CD4-positive, CD25-positive, alpha-beta regulatory T cell (primary cell): Measurements from ENCODE around the gene USP9X. TPM values are rescaled to one million over a fixed set of nuclear protein-coding genes. Genes with fewer than 3 reads are reported as not detected.
A peak's percentile ranks its signal among the peaks of the same experiment; 100 is the strongest.

Source experiments
- ATAC-seq, 2 donors: fragments of 150-1000 bp; cut with Tn5 transposase; one replicate each; pipeline ENCODE4 v1.10.0; 2021; ENCODE audit warnings: low read depth in 2 of 2, moderate number of reproducible peaks in 2 of 2, moderate library complexity in 1 of 2
- DNase-seq, 3 donors: peaks; one replicate each; pipeline versions ENCODE4 v3.0.0 to v3.0.0-alpha.2; 2012 to 2022; ENCODE audit warnings: mixed read lengths in 1 of 3
- H3K27ac ChIP-seq: one replicate; pipeline ENCODE4 v1.7.0; 2013; ENCODE audit warnings: mild to moderate bottlenecking, low read length; ENCODE audit not compliant: insufficient read depth, poor library complexity, severe bottlenecking
- H3K27me3 ChIP-seq: one replicate; pipeline ENCODE4 v1.7.0; 2013; ENCODE audit warnings: low read length; ENCODE audit not compliant: control insufficient read depth, insufficient read depth
- H3K36me3 ChIP-seq: one replicate; pipeline ENCODE4 v1.7.0; 2013; ENCODE audit warnings: mild to moderate bottlenecking, low read length, moderate library complexity; ENCODE audit not compliant: control insufficient read depth, insufficient read depth
- H3K4me1 ChIP-seq: 2 replicates; pipeline ENCODE4 v1.7.0; 2013; ENCODE audit warnings: mild to moderate bottlenecking, low read length; ENCODE audit not compliant: insufficient read depth, control insufficient read depth, poor library complexity, severe bottlenecking
- H3K4me3 ChIP-seq: one replicate; pipeline ENCODE4 v1.7.0; 2013; ENCODE audit warnings: low read depth, mild to moderate bottlenecking, low read length, moderate library complexity
- H3K9me3 ChIP-seq, 2 experiments: 1 replicate in 1 of 2; 2 replicates in 1 of 2; pipeline ENCODE4 v1.7.0; 2013; ENCODE audit warnings: low read length in 2 of 2, mild to moderate bottlenecking in 1 of 2, moderate library complexity in 1 of 2; ENCODE audit not compliant: control insufficient read depth in 2 of 2
- H3K27ac Mint-ChIP-seq, 3 donors: one replicate each; pipeline ENCODE4 v1.8.0; 2020 to 2022; ENCODE audit warnings: mild to moderate bottlenecking in 3 of 3, mixed read lengths in 3 of 3, moderate library complexity in 2 of 3
- H3K27me3 Mint-ChIP-seq: one replicate; pipeline ENCODE4 v1.8.0; 2022; ENCODE audit warnings: mild to moderate bottlenecking, mixed read lengths
- H3K36me3 Mint-ChIP-seq: one replicate; pipeline ENCODE4 v1.8.0; 2020; ENCODE audit warnings: mixed read lengths
- H3K4me1 Mint-ChIP-seq, 4 donors: one replicate each; pipeline ENCODE4 v1.8.0; 2020 to 2022; ENCODE audit warnings: mixed read lengths in 4 of 4, mild to moderate bottlenecking in 1 of 4
- H3K4me3 Mint-ChIP-seq, 4 donors: one replicate each; pipeline ENCODE4 v1.8.0; 2020 to 2022; ENCODE audit warnings: mild to moderate bottlenecking in 4 of 4, mixed read lengths in 4 of 4, moderate library complexity in 3 of 4
- H3K9me3 Mint-ChIP-seq, 7 donors: one replicate each; pipeline ENCODE4 v1.8.0; 2020 to 2022; ENCODE audit warnings: mixed read lengths in 7 of 7, mild to moderate bottlenecking in 3 of 7, moderate library complexity in 2 of 7
- polyA plus RNA-seq, 4 donors: library from polyadenylated mRNA; unstranded; fragments of 300-500 nt; fragmentation: Illumina TruSeq; gene quantifications; one replicate each; pipeline ENCODE4 v1.2.3, GENCODE V29; 2021
- total RNA-seq: library from RNA; stranded (reverse); gene quantifications from one replicate; pipeline ENCODE4 v1.2.3, GENCODE V29; 2022

The USP9X gene
- total and polyA plus RNA-seq, 5 donors from 2014 or later, result 19.5 to 101 (median 23.0) TPM

DNA sequence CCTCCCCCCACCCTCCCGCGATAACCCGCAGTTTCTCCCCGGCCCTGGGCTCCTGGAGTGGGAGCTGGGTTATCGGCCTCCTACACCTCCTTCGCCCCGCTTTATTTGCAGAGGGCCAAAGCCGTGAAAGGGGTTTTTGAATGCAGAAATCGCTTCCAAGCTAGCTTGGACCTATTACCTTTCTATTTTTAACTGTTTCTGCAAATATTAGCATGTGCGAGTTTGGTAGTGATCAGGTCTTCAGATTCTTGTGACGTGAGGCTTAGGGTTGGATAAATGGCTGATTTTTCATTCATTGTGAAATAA lies 1.3 kb downstream of the USP9X start:
- DNase-seq (no peak), ATAC-seq (no peak)
- no peaks in the 10 kb centered on the region for H3K9me3 ChIP-seq
- peak overlapping the region; percentile 97 for H3K4me3 ChIP-seq
- H3K27ac ChIP-seq, result peak overlapping the region; percentile 98
- H3K4me1 ChIP-seq, result peaks cover 37% of the 10 kb centered on the region
- no peaks in the 10 kb centered on the region for H3K36me3 ChIP-seq
- peak overlapping the region; percentile 75 to 99 (median 96) for H3K27ac Mint-ChIP-seq
- H3K4me3 Mint-ChIP-seq, result peak overlapping the region; percentile 92 to 98 (median 96)
- peaks cover 11% of the 10 kb centered on the region for H3K27me3 Mint-ChIP-seq
- H3K9me3 Mint-ChIP-seq, result peaks cover 0 to 1% (median 0%) of the 10 kb centered on the region in 7 donors
- peaks cover 18 to 59% (median 30%) of the 10 kb centered on the region in 4 donors for H3K4me1 Mint-ChIP-seq
- no peaks in the 10 kb centered on the region for H3K27me3 ChIP-seq
- peaks cover 14% of the 10 kb centered on the region for H3K36me3 Mint-ChIP-seq

DNA sequence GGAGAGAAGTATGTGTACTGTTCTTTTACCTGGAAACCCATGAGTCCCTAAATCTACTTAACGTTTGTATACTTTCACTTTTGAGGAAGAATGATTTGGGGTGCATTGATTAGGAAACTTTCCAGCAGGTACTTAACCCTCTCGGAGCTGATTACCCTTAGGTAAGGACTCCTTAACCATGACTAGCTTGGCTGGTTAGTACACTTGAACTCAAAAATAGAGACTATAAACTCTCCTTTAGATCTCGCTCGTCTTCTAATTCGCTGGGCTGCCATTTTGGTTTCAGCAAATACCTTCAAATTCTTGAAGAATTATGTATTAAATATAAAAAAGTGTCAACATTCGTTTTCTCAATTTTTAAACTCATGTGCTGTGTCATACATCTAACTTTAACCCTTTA lies 2.0 kb downstream of the USP9X start:
- H3K27me3 Mint-ChIP-seq, result peaks cover 11% of the 10 kb centered on the region
- Histone ChIP-seq H3K9me3 (no peaks in the 10 kb centered on the region), H3K36me3 (no peaks in the 10 kb centered on the region), H3K4me1 (peaks cover 43% of the 10 kb centered on the region), H3K27ac (peak overlapping the region; percentile 98), H3K4me3 (peak overlapping the region; percentile 97), H3K27me3 (no peaks in the 10 kb centered on the region)
- H3K36me3 Mint-ChIP-seq, result peaks cover 14% of the 10 kb centered on the region
- DNase-seq (peak in 1 of 3 donors; percentile 31), ATAC-seq (no peak)
- H3K9me3 Mint-ChIP-seq, result peaks cover 0 to 1% (median 0%) of the 10 kb centered on the region in 7 donors
- H3K4me1 Mint-ChIP-seq, result peaks cover 19 to 65% (median 35%) of the 10 kb centered on the region in 4 donors
- H3K27ac Mint-ChIP-seq, result peak overlapping the region; percentile 75 to 99 (median 96)
- peak overlapping the region; percentile 92 to 98 (median 96) for H3K4me3 Mint-ChIP-seq

DNA sequence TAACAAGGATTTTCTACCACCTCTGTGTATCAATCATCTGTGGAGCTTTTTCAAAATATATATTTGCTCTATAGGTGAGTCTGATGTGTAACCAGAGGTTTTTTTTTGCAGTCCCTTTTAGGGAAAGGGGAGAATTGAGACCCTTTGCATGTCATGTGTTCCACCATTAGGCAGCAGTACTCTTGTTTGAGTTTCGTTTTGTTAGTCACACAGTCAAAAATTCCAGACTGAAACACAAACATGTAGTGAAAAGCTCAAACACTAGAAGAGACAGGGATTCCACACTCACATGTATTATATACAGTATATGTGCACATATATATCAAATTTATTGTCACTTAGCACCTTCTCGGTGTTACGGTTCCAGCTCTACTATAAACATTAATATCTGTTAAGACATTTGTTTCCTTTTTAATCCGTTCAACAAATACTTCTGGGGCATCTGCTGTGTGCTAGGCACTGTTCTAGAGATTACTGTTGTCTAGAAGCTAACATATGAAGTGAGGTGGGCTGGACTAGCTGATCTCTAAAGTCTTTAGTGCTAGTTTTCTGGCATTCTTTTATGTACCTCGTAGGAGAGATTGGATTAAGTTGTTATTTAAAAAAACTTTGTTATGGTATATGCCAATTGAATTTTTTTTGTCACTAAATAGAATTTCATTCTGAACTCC lies 5.5 kb downstream of the USP9X start:
- ATAC-seq, result no peak
- Mint-ChIP-seq H3K4me3 (peak overlapping the region; percentile 39 to 65 (median 46)), H3K9me3 (no peaks in the 10 kb centered on the region)

DNA sequence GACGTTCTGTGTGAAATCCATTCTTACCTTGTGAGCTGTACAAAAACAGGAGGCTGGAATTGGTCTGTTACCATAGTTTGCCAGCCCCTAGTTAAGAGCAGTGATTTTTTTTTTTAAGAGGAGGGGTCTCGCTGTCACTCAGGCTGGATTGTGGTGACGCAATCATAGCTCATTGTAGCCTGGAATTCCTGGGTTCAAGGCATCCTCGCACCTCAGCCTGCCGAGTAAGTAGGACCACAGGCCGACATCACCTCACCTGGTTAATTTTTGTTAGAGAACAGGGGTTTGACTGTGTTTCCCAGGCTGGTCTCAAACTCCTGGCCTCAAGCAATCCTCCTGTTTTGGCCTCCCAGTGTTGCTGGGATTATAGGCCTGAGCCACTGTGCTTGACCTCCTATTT lies 7.5 kb downstream of the USP9X start:
- no peaks in the 10 kb centered on the region for H3K36me3 ChIP-seq
- H3K4me1 ChIP-seq, result peaks cover 82% of the 10 kb centered on the region
- H3K27me3 ChIP-seq, result no peaks in the 10 kb centered on the region
- no peak for ATAC-seq
- no peaks in the 10 kb centered on the region for H3K9me3 ChIP-seq
- H3K27ac ChIP-seq, result no peak overlapping the region
- H3K36me3 Mint-ChIP-seq, result peaks cover 18% of the 10 kb centered on the region
- DNase-seq, result no peak
- H3K4me1 Mint-ChIP-seq, result peaks cover 38 to 98% (median 60%) of the 10 kb centered on the region in 4 donors
- no peaks in the 10 kb centered on the region for H3K27me3 Mint-ChIP-seq
- no peaks in the 10 kb centered on the region for H3K9me3 Mint-ChIP-seq
- H3K27ac Mint-ChIP-seq, result no peak overlapping the region
- peak overlapping the region; percentile 44 for H3K4me3 ChIP-seq
- H3K4me3 Mint-ChIP-seq, result peak overlapping the region in 2 of 4 donors; percentile 22 to 25

More for the DNA sequence above, 5.5 kb downstream of the USP9X start:
- Histone ChIP-seq H3K4me1 (peaks cover 66% of the 10 kb centered on the region), H3K27ac (no peak overlapping the region), H3K9me3 (no peaks in the 10 kb centered on the region), H3K4me3 (peak overlapping the region; percentile 62), H3K36me3 (no peaks in the 10 kb centered on the region), H3K27me3 (no peaks in the 10 kb centered on the region)
- peaks cover 26 to 87% (median 50%) of the 10 kb centered on the region in 4 donors for H3K4me1 Mint-ChIP-seq
- no peak overlapping the region for H3K27ac Mint-ChIP-seq
- no peak for DNase-seq
- H3K27me3 Mint-ChIP-seq, result no peaks in the 10 kb centered on the region
- H3K36me3 Mint-ChIP-seq, result peaks cover 21% of the 10 kb centered on the region

DNA sequence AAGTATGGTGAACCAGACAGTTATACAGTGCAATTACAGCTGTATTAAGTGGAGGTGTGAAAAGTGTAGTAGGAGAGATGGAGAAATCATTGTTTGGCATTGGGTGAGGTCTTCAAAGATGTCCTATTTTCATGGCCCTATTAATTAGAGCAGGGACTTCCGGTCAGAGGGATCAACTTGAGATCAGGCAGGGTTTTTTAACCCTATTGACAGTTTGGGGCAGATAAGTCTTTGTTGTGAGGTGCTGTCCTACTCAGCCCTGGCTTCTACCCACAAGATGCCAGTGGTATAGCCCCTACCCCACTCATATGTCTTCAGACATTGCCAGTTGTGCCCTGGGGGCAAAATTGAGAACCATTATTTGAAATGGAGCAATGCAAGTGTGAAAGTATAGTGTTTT lies 9.9 kb downstream of the USP9X start:
- ATAC-seq (no peak), DNase-seq (no peak)
- Histone ChIP-seq H3K36me3 (no peaks in the 10 kb centered on the region), H3K27me3 (no peaks in the 10 kb centered on the region), H3K4me1 (peaks cover 65% of the 10 kb centered on the region), H3K27ac (no peak overlapping the region), H3K9me3 (no peaks in the 10 kb centered on the region), H3K4me3 (peak overlapping the region; percentile 57)
- Mint-ChIP-seq H3K36me3 (peaks cover 15% of the 10 kb centered on the region), H3K27ac (peak overlapping the region in 2 of 3 donors; percentile 5 to 94), H3K4me3 (peak overlapping the region; percentile 1 to 72 (median 36)), H3K9me3 (no peaks in the 10 kb centered on the region), H3K27me3 (no peaks in the 10 kb centered on the region), H3K4me1 (peaks cover 36 to 97% (median 54%) of the 10 kb centered on the region in 4 donors)

DNA sequence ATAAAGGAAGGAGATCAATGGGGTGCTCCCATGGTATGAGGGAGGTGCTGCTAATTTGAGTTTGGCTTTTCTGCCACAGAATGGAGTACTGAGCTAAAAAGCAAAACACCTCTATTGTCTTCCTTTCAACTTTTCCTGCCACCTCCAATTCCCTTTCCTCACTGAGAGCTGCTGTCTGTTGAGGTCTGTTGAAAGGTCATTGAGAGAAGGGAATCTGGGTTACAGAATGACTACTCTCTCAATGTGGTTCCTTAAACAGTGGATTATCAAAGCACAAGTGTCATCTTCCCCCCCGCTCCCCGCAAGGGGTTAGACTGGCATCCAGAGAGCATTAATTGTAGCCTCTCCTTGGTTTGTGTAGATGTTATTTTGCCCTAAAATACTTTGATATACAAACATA lies 10.7 kb downstream of the USP9X start:
- Histone ChIP-seq H3K27ac (no peak overlapping the region), H3K4me3 (peak overlapping the region; percentile 57), H3K27me3 (no peaks in the 10 kb centered on the region), H3K9me3 (no peaks in the 10 kb centered on the region), H3K4me1 (peaks cover 58% of the 10 kb centered on the region), H3K36me3 (no peaks in the 10 kb centered on the region)
- Mint-ChIP-seq H3K27me3 (no peaks in the 10 kb centered on the region), H3K27ac (peak overlapping the region in 1 of 3 donors; percentile 48), H3K4me1 (peaks cover 30 to 96% (median 53%) of the 10 kb centered on the region in 4 donors), H3K4me3 (peak overlapping the region; percentile 1 to 72 (median 29)), H3K9me3 (no peaks in the 10 kb centered on the region), H3K36me3 (peaks cover 15% of the 10 kb centered on the region)
- ATAC-seq, result no peak
- DNase-seq, result no peak

DNA sequence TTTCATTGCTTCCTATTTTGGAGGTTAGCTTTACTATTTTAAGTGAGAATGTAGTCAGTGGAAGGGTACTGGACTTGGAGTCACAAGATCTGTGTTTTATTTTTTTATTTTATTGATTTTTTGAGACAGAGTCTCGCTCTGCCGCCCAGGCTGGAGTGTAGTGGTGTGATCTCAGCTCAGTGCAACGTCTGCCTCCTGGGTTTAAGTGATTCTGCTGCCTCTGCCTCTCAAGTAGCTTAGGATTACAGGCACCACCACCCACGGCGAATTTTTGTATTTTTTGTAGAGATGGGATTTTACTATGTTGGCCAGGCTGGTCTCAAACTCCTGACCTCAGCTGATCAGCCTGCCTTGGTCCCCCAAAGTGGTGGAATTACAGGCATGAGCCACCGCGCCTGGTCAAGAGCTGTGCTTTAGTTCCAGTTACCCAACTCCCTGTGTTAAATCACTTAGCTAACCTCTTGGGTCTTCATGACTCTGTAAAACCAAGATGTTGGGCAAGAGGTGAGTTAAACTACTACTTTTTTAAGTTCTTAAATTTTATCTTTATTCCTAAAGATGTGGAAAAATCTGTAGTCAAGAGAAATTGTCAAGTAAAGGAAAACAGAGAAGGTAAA lies 11.2 kb downstream of the USP9X start:
- Histone ChIP-seq H3K27me3 (no peaks in the 10 kb centered on the region), H3K36me3 (no peaks in the 10 kb centered on the region), H3K27ac (no peak overlapping the region), H3K9me3 (no peaks in the 10 kb centered on the region), H3K4me3 (peak overlapping the region; percentile 57), H3K4me1 (peaks cover 55% of the 10 kb centered on the region)
- H3K27me3 Mint-ChIP-seq, result no peaks in the 10 kb centered on the region
- H3K4me1 Mint-ChIP-seq, result peaks cover 25 to 90% (median 49%) of the 10 kb centered on the region in 4 donors
- peak overlapping the region in 1 of 3 donors; percentile 48 for H3K27ac Mint-ChIP-seq
- DNase-seq (no peak), ATAC-seq (no peak)
- peak overlapping the region; percentile 1 to 72 (median 29) for H3K4me3 Mint-ChIP-seq
- no peaks in the 10 kb centered on the region for H3K9me3 Mint-ChIP-seq
- peaks cover 15% of the 10 kb centered on the region for H3K36me3 Mint-ChIP-seq
